Measurements from ENCODE around the gene SLC7A4.

DNA sequence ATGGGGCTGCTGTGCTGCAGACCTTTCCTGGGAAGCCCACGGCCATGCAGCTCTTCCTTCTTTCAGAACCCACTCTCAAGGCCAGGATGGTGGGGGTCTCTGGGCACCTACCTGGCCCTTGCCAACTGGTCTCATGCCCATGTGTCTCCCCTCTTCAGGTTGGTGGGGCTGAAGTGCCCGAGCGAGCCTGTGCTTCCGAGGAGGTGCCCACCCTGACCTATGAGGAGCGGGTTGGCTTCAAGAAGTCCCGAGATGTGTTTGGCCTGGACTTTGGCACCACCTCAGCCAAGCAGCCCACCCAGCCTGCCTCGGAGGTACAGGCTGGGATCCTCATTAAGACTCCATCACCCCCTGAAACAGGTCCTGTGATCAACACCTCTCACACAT is 40.3 kb downstream of the SLC7A4 start:
- TF ChIP-seq EZH2 (IDR thresholded peaks at IDR 0.05) (no peak), POLR2AphosphoS5 (IDR thresholded peaks at IDR 0.05; ENCODE audit: borderline replicate concordance, low read depth, low read length) (no peak)

Data from SK-N-MC (cell line).